GM12878 (cell line): ENCODE data around the gene ECEL1. TPM values are rescaled to one million over a fixed set of nuclear protein-coding genes. Genes with fewer than 3 reads are reported as not detected.

Experiments used
- ATAC-seq: fragments of 200-7000 bp; cut with Tn5 transposase; 3 replicates; pipeline ENCODE4 v1.9.1; 2020; ENCODE audit warnings: mild to moderate bottlenecking, moderate library complexity
- BruUV-seq: library from RNA; stranded (reverse); fragments of 400-500 nt; replicated peaks from 2 replicates; lab custom pipeline; 2021; lab: Mats Ljungman, UMichigan
- CTCF ChIA-PET: fragments of 300-600 bp; sonication (Branson Sonifier 250); formaldehyde crosslinking; extraction: SDS; loops from one replicate; lab custom pipeline; 2021; ENCODE audit warnings: inconsistent platforms; lab: Yijun Ruan, JAX
- POLR2A ChIA-PET: fragments of 350-600 bp; formaldehyde crosslinking; extraction: SDS; loops from one replicate; lab custom pipeline; 2021; ENCODE audit warnings: inconsistent platforms; lab: Charles Lee
- RAD21 ChIA-PET: fragments of 300-600 bp; sonication (Branson Sonifier 250); formaldehyde crosslinking; loops from one replicate; lab custom pipeline; 2023; ENCODE audit warnings: antibody characterized with exemption; ENCODE audit not compliant: unreplicated experiment; lab: Charles Lee
- SMC1A ChIA-PET: fragments of 300-600 bp; sonication (Branson Sonifier 250); formaldehyde crosslinking; loops from one replicate; lab custom pipeline; 2023; ENCODE audit not compliant: unreplicated experiment, uncharacterized antibody; lab: Charles Lee
- DNase-seq: peaks from one replicate; pipeline ENCODE4 v3.0.0-alpha.2; 2011; ENCODE audit warnings: low read depth, low spot score
- FAIRE-seq: peaks from 3 replicates; lab custom pipeline; 2011; peaks lifted over from hg19 to GRCh38; lab: Jason Lieb, UNC
- H2AFZ ChIP-seq: 2 replicates; pipeline ENCODE4 v1.6.0; 2011; ENCODE audit warnings: low read depth, low read length, control low read depth; ENCODE audit not compliant: control insufficient read depth
- H3K27ac ChIP-seq: 2 replicates; pipeline ENCODE4 v1.5.1; 2011; ENCODE audit warnings: control low read depth; ENCODE audit not compliant: control insufficient read depth, insufficient read depth
- H3K27me3 ChIP-seq, 2 experiments: replicated peaks in 1 of 2; 2 replicates each; pipeline versions ENCODE4 v1.6.0 to v1.6.1; 2011; ENCODE audit warnings: low read length in 1 of 2; ENCODE audit not compliant: control insufficient read depth in 2 of 2, insufficient read depth in 2 of 2
- H3K36me3 ChIP-seq, 2 experiments: 2 replicates each; pipeline ENCODE4 v1.5.1; 2011; ENCODE audit warnings: low read length in 1 of 2; ENCODE audit not compliant: control insufficient read depth in 2 of 2, insufficient read depth in 2 of 2
- H3K4me1 ChIP-seq: 2 replicates; pipeline ENCODE4 v1.6.1; 2011; ENCODE audit warnings: mild to moderate bottlenecking, low read length, moderate library complexity, mixed read lengths; ENCODE audit not compliant: control insufficient read depth, insufficient read depth
- H3K4me2 ChIP-seq: 2 replicates; pipeline ENCODE4 v1.6.0; 2011; ENCODE audit warnings: control low read depth; ENCODE audit not compliant: control insufficient read depth, insufficient read depth
- H3K4me3 ChIP-seq: fragments of 200-600 bp; sonication (generic); 2 replicates; pipeline ENCODE4 v1.5.1; 2016
- H3K79me2 ChIP-seq: 2 replicates; pipeline ENCODE4 v1.6.0; 2011; ENCODE audit warnings: low read length; ENCODE audit not compliant: control insufficient read depth, insufficient read depth
- H3K9ac ChIP-seq: 2 replicates; pipeline ENCODE4 v1.8.0; 2011; ENCODE audit warnings: low read length, control low read depth, mixed read lengths; ENCODE audit not compliant: control insufficient read depth, insufficient read depth
- H3K9me3 ChIP-seq: replicated peaks from 3 replicates; pipeline ENCODE4 v1.5.1; 2011; ENCODE audit warnings: mild to moderate bottlenecking, low read length; ENCODE audit not compliant: control insufficient read depth, insufficient read depth
- H4K20me1 ChIP-seq: 2 replicates; pipeline ENCODE4 v1.6.0; 2011; ENCODE audit not compliant: control insufficient read depth, insufficient read depth
- ASH2L ChIP-seq: fragments of 300-600, 200-600 bp; sonication (generic); IDR thresholded peaks from 2 replicates; pipeline ENCODE4 v1.6.1; 2017; ENCODE audit warnings: low read depth, mild to moderate bottlenecking, borderline replicate concordance
- CREM ChIP-seq: IDR thresholded peaks from 2 replicates; pipeline ENCODE4 v1.6.1; 2014; ENCODE audit warnings: antibody characterized with exemption, low read depth
- CTCF ChIP-seq, 3 experiments: IDR thresholded peaks in 2 of 3; conservative IDR thresholded peaks in 1 of 3; 2 replicates each; pipeline ENCODE4 v1.5.1; 2011; ENCODE audit warnings: low read depth in 3 of 3, low read length in 3 of 3, mild to moderate bottlenecking in 3 of 3, control low read depth in 2 of 3, moderate library complexity in 2 of 3, inconsistent platforms in 1 of 3, mixed read lengths in 1 of 3; ENCODE audit not compliant: control insufficient read depth in 2 of 3, insufficient read depth in 1 of 3; ENCODE audit errors: extremely low read depth in 1 of 3
- DPF2 ChIP-seq: fragments of 450-650 bp; IDR thresholded peaks from 2 replicates; pipeline ENCODE4 v1.6.1; 2017; ENCODE audit warnings: mild to moderate bottlenecking
- EED ChIP-seq: sonication (generic); IDR thresholded peaks from 2 replicates; pipeline ENCODE4 v1.6.1; 2016; ENCODE audit warnings: antibody characterized with exemption, low read depth
- ESRRA ChIP-seq: IDR thresholded peaks from 2 replicates; pipeline ENCODE4 v1.6.1; 2012; ENCODE audit warnings: mild to moderate bottlenecking, low read length, improper control_type of control experiment
- MTA2 ChIP-seq: fragments of 450-650 bp; IDR thresholded peaks from 2 replicates; pipeline ENCODE4 v1.6.1; 2016; ENCODE audit warnings: low read depth, mild to moderate bottlenecking, moderate library complexity
- NBN ChIP-seq: fragments of 450-650 bp; IDR thresholded peaks from 2 replicates; pipeline ENCODE4 v1.6.1; 2016
- NFIC ChIP-seq: IDR thresholded peaks from 2 replicates; pipeline ENCODE4 v1.6.1; 2012; ENCODE audit warnings: low read depth, mild to moderate bottlenecking, inconsistent platforms, low read length, moderate library complexity
- NFYB ChIP-seq: IDR thresholded peaks from 2 replicates; pipeline ENCODE4 v1.6.1; 2011; ENCODE audit warnings: low read depth, mild to moderate bottlenecking, low read length, improper control_type of control experiment, moderate library complexity; ENCODE audit not compliant: insufficient read depth
- RB1 ChIP-seq: fragments of 450-650 bp; formaldehyde crosslinking; IDR thresholded peaks from 2 replicates; pipeline ENCODE4 v1.6.1; 2017; ENCODE audit warnings: mild to moderate bottlenecking, borderline replicate concordance
- SMAD5 ChIP-seq: IDR thresholded peaks from 2 replicates; pipeline ENCODE4 v1.6.1; 2016; ENCODE audit warnings: antibody characterized with exemption, low read depth
- SREBF2 ChIP-seq: IDR thresholded peaks from 2 replicates; pipeline ENCODE4 v1.6.1; 2012; ENCODE audit warnings: mild to moderate bottlenecking, low read length
- STAT1 ChIP-seq: fragments of 450-650 bp; conservative IDR thresholded peaks from 2 replicates; pipeline ENCODE4 v1.6.1; 2014; ENCODE audit warnings: antibody characterized with exemption, mild to moderate bottlenecking
- TBL1XR1 ChIP-seq: IDR thresholded peaks from 2 replicates; pipeline ENCODE4 v1.6.1; 2012; ENCODE audit warnings: low read depth, low read length, improper control_type of control experiment
- TCF3 ChIP-seq: IDR thresholded peaks from 2 replicates; pipeline ENCODE4 v1.6.1; 2012; ENCODE audit warnings: low read depth, mild to moderate bottlenecking, low read length, borderline replicate concordance; ENCODE audit not compliant: insufficient read depth
- YY1 ChIP-seq: IDR thresholded peaks from 2 replicates; pipeline ENCODE4 v1.6.1; 2011; ENCODE audit warnings: low read depth, mild to moderate bottlenecking, low read length
- ZBED1 ChIP-seq: IDR thresholded peaks from 2 replicates; pipeline ENCODE4 v1.6.1; 2016; ENCODE audit warnings: borderline replicate concordance
- ZNF274 ChIP-seq: IDR thresholded peaks from one replicate; pipeline ENCODE4 v1.8.0; 2011; ENCODE audit not compliant: insufficient read length, insufficient read depth
- ZNF622 ChIP-seq: fragments of 450-650 bp; IDR thresholded peaks from 2 replicates; pipeline ENCODE4 v1.6.1; 2017; ENCODE audit warnings: mild to moderate bottlenecking, inconsistent platforms
- ZZZ3 ChIP-seq: IDR thresholded peaks from 2 replicates; pipeline ENCODE4 v1.6.1; 2011; ENCODE audit warnings: low read depth; ENCODE audit not compliant: control insufficient read depth, insufficient read length
- WGBS: methylation state at CpG from one replicate; pipeline ENCODE4 v1.1.6; 2016; ENCODE audit warnings: low lambda C conversion rate; ENCODE audit not compliant: insufficient replicate concordance, insufficient coverage; ENCODE audit errors: missing lambda C conversion rate; 5-methylcytosine and 5-hydroxymethylcytosine counted together
- in situ Hi-C: fragments of 300-500 bp; cut with MboI; formaldehyde crosslinking; loops from 9 replicates; pipeline ENCODE4 v1.14.3; 2018; ENCODE audit warnings: mixed read lengths
- intact Hi-C: fragments of 100-400 bp; cut with micrococcal nuclease; formaldehyde crosslinking; loops from one replicate; pipeline ENCODE4 v1.14.2; 2022; ENCODE audit not compliant: unreplicated experiment
- polyA plus RNA-seq, 11 experiments: library from polyadenylated mRNA; depleted of rRNA in 4 of 11; unstranded in 6 of 11; stranded (reverse) in 5 of 11; fragments of >200 nt; fragmentation: Nextera tagmentation in 4 of 11; fragmentation: Illumina TruSeq in 1 of 11; extraction: Ambion mirVana in 4 of 11; extraction: Trizol in 1 of 11; gene quantifications; 1 replicate in 1 of 11; 2 replicates in 10 of 11; pipeline versions ENCODE4 v1.2.1 to v1.2.3, GENCODE V29; 2011 to 2016; ENCODE audit warnings: inconsistent platforms in 2 of 11, missing spikeins in 2 of 11, low read depth in 1 of 11
- total RNA-seq, 4 experiments: library from RNA; depleted of rRNA in 3 of 4; stranded (reverse); fragments of >200 nt in 3 of 4; fragmentation: Illumina TruSeq in 1 of 4; extraction: Trizol in 1 of 4; gene quantifications; 2 replicates each; pipeline versions ENCODE4 v1.2.1 to v1.2.3, GENCODE V29; 2013 to 2021

The ECEL1 gene
- total and polyA plus RNA-seq, 10 of the 15 experiments (the other 5 are each of a cell fraction or from before 2014, with no cell fraction given), result not detected

- no peak overlapping the region for H3K27ac ChIP-seq
- no peak overlapping the region for H3K4me2 ChIP-seq
- no peaks in the 10 kb centered on the region for H3K36me3 ChIP-seq
- TF ChIP-seq NFIC, result no peak
- TF ChIP-seq ESRRA, result no peak
- no peak for TF ChIP-seq ZNF274
- TF ChIP-seq NBN, result no peak
- TF ChIP-seq CREM, result no peak
- TF ChIP-seq STAT1, result no peak
- no peak for TF ChIP-seq EED
- no peak for TF ChIP-seq NFYB
- CTCF ChIA-PET, result no interaction called here
- no peaks in the 10 kb centered on the region for H4K20me1 ChIP-seq
- in situ Hi-C loops, result no loop called here
- intact Hi-C loops, result no loop called here
- H2AFZ ChIP-seq, result no peak overlapping the region
- no peak for FAIRE-seq
- BruUV-seq, result no TSS peak
- H3K9ac ChIP-seq, result no peak overlapping the region
- SMC1A ChIA-PET, result no interaction called here
- peaks cover 5 to 11% of the 10 kb centered on the region in 2 experiments for H3K27me3 ChIP-seq
- RAD21 ChIA-PET, result no interaction called here
- no peak overlapping the region for H3K4me3 ChIP-seq
- H3K79me2 ChIP-seq, result no peaks in the 10 kb centered on the region
- POLR2A ChIA-PET, result no interaction called here
- no peak for DNase-seq
- no peaks in the 10 kb centered on the region for H3K4me1 ChIP-seq
- no peaks in the 10 kb centered on the region for H3K9me3 ChIP-seq
- ATAC-seq, result no peak
- 27% methylated on average over 9 of the region's 10 CpGs for WGBS
These were observed 18.2 kb upstream of the ECEL1 start for GRCh38 chr2:232505856-232506255.

- DNase-seq (no peak), FAIRE-seq (no peak), ATAC-seq (no peak)
- Histone ChIP-seq H2AFZ (no peak overlapping the region), H3K9ac (no peak overlapping the region), H3K36me3 (no peaks in the 10 kb centered on the region), H3K9me3 (no peaks in the 10 kb centered on the region), H3K27ac (no peak overlapping the region), H3K79me2 (no peaks in the 10 kb centered on the region), H3K27me3 (peaks cover 5 to 12% of the 10 kb centered on the region in 2 experiments), H3K4me3 (no peak overlapping the region), H3K4me1 (no peaks in the 10 kb centered on the region), H3K4me2 (no peak overlapping the region), H4K20me1 (no peaks in the 10 kb centered on the region)
- in situ Hi-C loops (no loop called here), intact Hi-C loops (no loop called here)
- ChIA-PET CTCF (no interaction called here), POLR2A (no interaction called here), SMC1A (no interaction called here), RAD21 (no interaction called here)
- 19% methylated on average over 2 of the region's 2 CpGs for WGBS
- BruUV-seq, result no TSS peak
- TF ChIP-seq ASH2L, result no peak
- no peak for TF ChIP-seq NFIC
- no peak for TF ChIP-seq DPF2
- no peak for TF ChIP-seq ZZZ3
- no peak for TF ChIP-seq ZNF622
- no peak for TF ChIP-seq SREBF2
- no peak for TF ChIP-seq TBL1XR1
- no peak for TF ChIP-seq SMAD5
- TF ChIP-seq CTCF (IDR thresholded peaks at IDR 0.05 in 2 of 3, conservative IDR thresholded peaks at IDR 0.05 in 1 of 3; ENCODE audit: control insufficient read depth in 2 of 3, extremely low read depth in 1 of 3, insufficient read depth in 1 of 3, low read depth in 3 of 3, low read length in 3 of 3), result no peak
- no peak for TF ChIP-seq TCF3
- no peak for TF ChIP-seq EED
- no peak for TF ChIP-seq YY1
- TF ChIP-seq RB1, result no peak
- TF ChIP-seq MTA2, result no peak
- TF ChIP-seq ZBED1, result no peak
These were observed 16.8 kb upstream of the ECEL1 start for GRCh38 chr2:232504438-232504837.
